GM21717 (cell line): ENCODE results near the gene OLFML3.

Experiments used
- ATAC-seq: cut with Tn5 transposase; IDR thresholded peaks from one replicate; pipeline ENCODE4 v1.9.1; 2021; ENCODE audit warnings: mild to moderate bottlenecking, moderate library complexity; ENCODE audit not compliant: unreplicated experiment

Gene OLFML3

GRCh38 chr1:113978863-113979702 is at the start of gene OLFML3:
Gene OLFML3 (plus strand): TSS chr1:113979474. CDS start chr1:113979517, 43 bp downstream.
- no peak for ATAC-seq

- peak; percentile 33 for ATAC-seq
Observed at GRCh38 chr1:113929750-113930498, 49.4 kb upstream of the OLFML3 start.

- peak; percentile 39 for ATAC-seq
Observed at GRCh38 chr1:113930499-113931161, 48.6 kb upstream of the OLFML3 start.

GRCh38 chr1:113931451-113931851 is 47.8 kb upstream of the OLFML3 start:
- ATAC-seq, result no peak

- no peak for ATAC-seq
Observed at GRCh38 chr1:113934006-113934405, 45.3 kb upstream of the OLFML3 start.

GRCh38 chr1:113934511-113935055 is 44.7 kb upstream of the OLFML3 start:
- no peak for ATAC-seq

GRCh38 chr1:113935176-113935575 is 44.1 kb upstream of the OLFML3 start:
- no peak for ATAC-seq

- ATAC-seq, result no peak
Observed at GRCh38 chr1:113935970-113936369, 43.3 kb upstream of the OLFML3 start.

GRCh38 chr1:113937146-113937545 is 42.1 kb upstream of the OLFML3 start:
- ATAC-seq, result no peak

GRCh38 chr1:113938192-113938591 is 41.1 kb upstream of the OLFML3 start:
- no peak for ATAC-seq

GRCh38 chr1:113940365-113941244 is 38.7 kb upstream of the OLFML3 start:
- ATAC-seq, result peak; percentile 58

- no peak for ATAC-seq
Observed at GRCh38 chr1:113941245-113941559, 38.1 kb upstream of the OLFML3 start.

- ATAC-seq, result no peak
Observed at GRCh38 chr1:113942527-113942926, 36.7 kb upstream of the OLFML3 start.

- no peak for ATAC-seq
Observed at GRCh38 chr1:113943028-113943811, 36.1 kb upstream of the OLFML3 start.

- no peak for ATAC-seq
Observed at GRCh38 chr1:113945329-113945728, 33.9 kb upstream of the OLFML3 start.

GRCh38 chr1:113946112-113946511 is 33.2 kb upstream of the OLFML3 start:
- no peak for ATAC-seq

- ATAC-seq, result no peak
Observed at GRCh38 chr1:113946678-113947387, 32.4 kb upstream of the OLFML3 start.

- no peak for ATAC-seq
Observed at GRCh38 chr1:113947388-113948107, 31.7 kb upstream of the OLFML3 start.
